K562 (cell line): ENCODE data around the gene ERBB4.

Experiments used
- ATF7 ChIP-seq: fragments of 450-650 bp; IDR thresholded peaks from 2 replicates; pipeline ENCODE4 v1.7.1; 2014; ENCODE audit warnings: mild to moderate bottlenecking, moderate library complexity
- CBFB ChIP-seq: sonication (generic); formaldehyde crosslinking; IDR thresholded peaks from 2 replicates; pipeline ENCODE4 v1.4.0; 2020; ENCODE audit warnings: mild to moderate bottlenecking, missing genetic modification reagents
- ILF3 ChIP-seq: fragments of 450-650 bp; IDR thresholded peaks from 2 replicates; pipeline ENCODE4 v1.6.1; 2018; ENCODE audit warnings: antibody characterized with exemption, mild to moderate bottlenecking, moderate library complexity, borderline replicate concordance
- RCOR1 ChIP-seq, 2 experiments: IDR thresholded peaks; 2 replicates each; pipeline ENCODE4 v1.6.1; 2012; ENCODE audit warnings: low read depth in 2 of 2, low read length in 2 of 2, borderline replicate concordance in 1 of 2, improper control_type of control experiment in 1 of 2
- ZBED1 ChIP-seq: IDR thresholded peaks from 2 replicates; pipeline ENCODE4 v1.6.1; 2014
- ZFX ChIP-seq: sonication (generic); formaldehyde crosslinking; IDR thresholded peaks from 2 replicates; pipeline ENCODE4 v1.8.0; 2022; ENCODE audit warnings: mild to moderate bottlenecking, missing genetic modification reagents, moderate library complexity
- ZNF232 ChIP-seq: sonication (generic); formaldehyde crosslinking; IDR thresholded peaks from 2 replicates; pipeline ENCODE4 v1.8.0; 2022; ENCODE audit warnings: mild to moderate bottlenecking, missing genetic modification reagents
- ZNF431 ChIP-seq: sonication (generic); formaldehyde crosslinking; IDR thresholded peaks from 2 replicates; pipeline ENCODE4 v1.8.0; 2022; ENCODE audit warnings: mild to moderate bottlenecking, missing genetic modification reagents
- TF ChIP-seq, protein P1 (sequence below): sonication (generic); formaldehyde crosslinking; IDR thresholded peaks from 2 replicates; pipeline ENCODE4 v1.8.0; 2022; ENCODE audit warnings: mild to moderate bottlenecking, low read depth, missing genetic modification reagents
- TF ChIP-seq, protein P2 (sequence below): sonication (generic); formaldehyde crosslinking; IDR thresholded peaks from 2 replicates; pipeline ENCODE4 v1.8.1; 2022; ENCODE audit warnings: missing genetic modification reagents
- TF ChIP-seq, protein P3 (sequence below): fragments of 250-450 bp; sonication (Bioruptor Pico); IDR thresholded peaks from 2 replicates; pipeline ENCODE4 v1.4.0; 2020
- TF ChIP-seq, protein P4 (sequence below), 3 experiments: IDR thresholded peaks in 2 of 3; conservative IDR thresholded peaks in 1 of 3; 2 replicates each; pipeline ENCODE4 v1.5.1; 2011 to 2012; ENCODE audit warnings: low read length in 3 of 3, mild to moderate bottlenecking in 3 of 3, control low read depth in 2 of 3, improper control_type of control experiment in 1 of 3, inconsistent platforms in 1 of 3, low read depth in 1 of 3, mixed read lengths in 1 of 3, moderate library complexity in 1 of 3; ENCODE audit not compliant: insufficient read depth in 2 of 3

DNA sequence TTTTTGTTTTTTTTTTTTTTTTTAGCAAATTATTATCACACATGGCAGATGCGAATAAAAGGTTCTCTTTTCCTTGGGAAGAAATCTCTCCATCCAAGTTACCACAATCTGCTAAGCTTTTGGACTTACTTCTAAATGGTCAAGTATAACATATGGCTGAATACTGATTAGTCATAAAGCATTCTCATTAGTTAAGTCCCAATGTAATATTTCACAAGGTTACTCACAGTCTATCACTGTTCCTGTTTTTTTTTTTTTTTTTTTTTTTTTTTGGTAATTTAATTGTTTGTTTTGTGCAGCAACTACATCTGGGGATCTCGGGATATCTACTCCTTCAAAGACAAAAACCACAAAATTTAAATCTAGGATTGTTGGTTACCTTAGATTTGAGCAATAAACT is 1210.5 kb downstream of the ERBB4 start:
- TF ChIP-seq ZBED1: no peak
- TF ChIP-seq, protein P1, sequence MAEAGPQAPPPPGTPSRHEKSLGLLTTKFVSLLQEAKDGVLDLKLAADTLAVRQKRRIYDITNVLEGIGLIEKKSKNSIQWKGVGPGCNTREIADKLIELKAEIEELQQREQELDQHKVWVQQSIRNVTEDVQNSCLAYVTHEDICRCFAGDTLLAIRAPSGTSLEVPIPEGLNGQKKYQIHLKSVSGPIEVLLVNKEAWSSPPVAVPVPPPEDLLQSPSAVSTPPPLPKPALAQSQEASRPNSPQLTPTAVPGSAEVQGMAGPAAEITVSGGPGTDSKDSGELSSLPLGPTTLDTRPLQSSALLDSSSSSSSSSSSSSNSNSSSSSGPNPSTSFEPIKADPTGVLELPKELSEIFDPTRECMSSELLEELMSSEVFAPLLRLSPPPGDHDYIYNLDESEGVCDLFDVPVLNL (CRISPR knock-in tag): no peak
- no peak for TF ChIP-seq ZNF431 (CRISPR knock-in tag)
- TF ChIP-seq, protein P2, sequence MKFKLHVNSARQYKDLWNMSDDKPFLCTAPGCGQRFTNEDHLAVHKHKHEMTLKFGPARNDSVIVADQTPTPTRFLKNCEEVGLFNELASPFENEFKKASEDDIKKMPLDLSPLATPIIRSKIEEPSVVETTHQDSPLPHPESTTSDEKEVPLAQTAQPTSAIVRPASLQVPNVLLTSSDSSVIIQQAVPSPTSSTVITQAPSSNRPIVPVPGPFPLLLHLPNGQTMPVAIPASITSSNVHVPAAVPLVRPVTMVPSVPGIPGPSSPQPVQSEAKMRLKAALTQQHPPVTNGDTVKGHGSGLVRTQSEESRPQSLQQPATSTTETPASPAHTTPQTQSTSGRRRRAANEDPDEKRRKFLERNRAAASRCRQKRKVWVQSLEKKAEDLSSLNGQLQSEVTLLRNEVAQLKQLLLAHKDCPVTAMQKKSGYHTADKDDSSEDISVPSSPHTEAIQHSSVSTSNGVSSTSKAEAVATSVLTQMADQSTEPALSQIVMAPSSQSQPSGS: no peak
- no peak for TF ChIP-seq RCOR1 (IDR thresholded peaks at IDR 0.05; ENCODE audit: borderline replicate concordance in 1 of 2, low read depth in 2 of 2, low read length in 2 of 2)
- no peak for TF ChIP-seq ILF3
- no peak for TF ChIP-seq CBFB (CRISPR knock-in tag)
- TF ChIP-seq ATF7: no peak
- no peak for TF ChIP-seq ZFX (CRISPR knock-in tag)
- TF ChIP-seq ZNF232 (CRISPR knock-in tag): no peak
- TF ChIP-seq, protein P3, sequence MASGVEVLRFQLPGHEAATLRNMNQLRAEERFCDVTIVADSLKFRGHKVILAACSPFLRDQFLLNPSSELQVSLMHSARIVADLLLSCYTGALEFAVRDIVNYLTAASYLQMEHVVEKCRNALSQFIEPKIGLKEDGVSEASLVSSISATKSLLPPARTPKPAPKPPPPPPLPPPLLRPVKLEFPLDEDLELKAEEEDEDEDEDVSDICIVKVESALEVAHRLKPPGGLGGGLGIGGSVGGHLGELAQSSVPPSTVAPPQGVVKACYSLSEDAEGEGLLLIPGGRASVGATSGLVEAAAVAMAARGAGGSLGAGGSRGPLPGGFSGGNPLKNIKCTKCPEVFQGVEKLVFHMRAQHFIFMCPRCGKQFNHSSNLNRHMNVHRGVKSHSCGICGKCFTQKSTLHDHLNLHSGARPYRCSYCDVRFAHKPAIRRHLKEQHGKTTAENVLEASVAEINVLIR: no peak
- TF ChIP-seq, protein P4, sequence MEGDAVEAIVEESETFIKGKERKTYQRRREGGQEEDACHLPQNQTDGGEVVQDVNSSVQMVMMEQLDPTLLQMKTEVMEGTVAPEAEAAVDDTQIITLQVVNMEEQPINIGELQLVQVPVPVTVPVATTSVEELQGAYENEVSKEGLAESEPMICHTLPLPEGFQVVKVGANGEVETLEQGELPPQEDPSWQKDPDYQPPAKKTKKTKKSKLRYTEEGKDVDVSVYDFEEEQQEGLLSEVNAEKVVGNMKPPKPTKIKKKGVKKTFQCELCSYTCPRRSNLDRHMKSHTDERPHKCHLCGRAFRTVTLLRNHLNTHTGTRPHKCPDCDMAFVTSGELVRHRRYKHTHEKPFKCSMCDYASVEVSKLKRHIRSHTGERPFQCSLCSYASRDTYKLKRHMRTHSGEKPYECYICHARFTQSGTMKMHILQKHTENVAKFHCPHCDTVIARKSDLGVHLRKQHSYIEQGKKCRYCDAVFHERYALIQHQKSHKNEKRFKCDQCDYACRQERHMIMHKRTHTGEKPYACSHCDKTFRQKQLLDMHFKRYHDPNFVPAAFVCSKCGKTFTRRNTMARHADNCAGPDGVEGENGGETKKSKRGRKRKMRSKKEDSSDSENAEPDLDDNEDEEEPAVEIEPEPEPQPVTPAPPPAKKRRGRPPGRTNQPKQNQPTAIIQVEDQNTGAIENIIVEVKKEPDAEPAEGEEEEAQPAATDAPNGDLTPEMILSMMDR (IDR thresholded peaks at IDR 0.05 in 2 of 3, conservative IDR thresholded peaks at IDR 0.05 in 1 of 3; ENCODE audit: insufficient read depth in 2 of 3, low read depth in 1 of 3, low read length in 3 of 3): no peak
